Erythroblast (primary cell): ENCODE results near the gene ZCCHC13.

ENCODE experiments used
- GATA1 ChIP-seq: IDR thresholded peaks from 2 replicates; pipeline ENCODE4 v1.6.1; 2011; ENCODE audit warnings: low read depth, mild to moderate bottlenecking, control low read depth, low read length, moderate library complexity
- POLR2A ChIP-seq: IDR thresholded peaks from 2 replicates; pipeline ENCODE4 v1.6.1; 2011; ENCODE audit warnings: mild to moderate bottlenecking, low read length

- TF ChIP-seq POLR2A = no peak
- no peak for TF ChIP-seq GATA1
Observed at GRCh38 chrX:74300869-74301268, 3.1 kb upstream of the ZCCHC13 start.
